ENCODE results near the gene ZNF71.

ZNF71 gene

GRCh38 chr19:56642711-56643459 is 47.8 kb downstream of the ZNF71 start, which contains the start of gene SMIM17:
SMIM17 (plus strand) TSS chr19:56643159; CDS start chr19:56645668, 2,509 bp downstream.
- H3K4me3 ChIP-seq (ENCODE audit: low read depth, low read length) = no peak within 1 kb of the TSS
- TF ChIP-seq CTCF (conservative IDR thresholded peaks at IDR 0.05; ENCODE audit: low read depth, low read length) = no peak
- DNase-seq (ENCODE audit: low read depth) = no peak

DNA sequence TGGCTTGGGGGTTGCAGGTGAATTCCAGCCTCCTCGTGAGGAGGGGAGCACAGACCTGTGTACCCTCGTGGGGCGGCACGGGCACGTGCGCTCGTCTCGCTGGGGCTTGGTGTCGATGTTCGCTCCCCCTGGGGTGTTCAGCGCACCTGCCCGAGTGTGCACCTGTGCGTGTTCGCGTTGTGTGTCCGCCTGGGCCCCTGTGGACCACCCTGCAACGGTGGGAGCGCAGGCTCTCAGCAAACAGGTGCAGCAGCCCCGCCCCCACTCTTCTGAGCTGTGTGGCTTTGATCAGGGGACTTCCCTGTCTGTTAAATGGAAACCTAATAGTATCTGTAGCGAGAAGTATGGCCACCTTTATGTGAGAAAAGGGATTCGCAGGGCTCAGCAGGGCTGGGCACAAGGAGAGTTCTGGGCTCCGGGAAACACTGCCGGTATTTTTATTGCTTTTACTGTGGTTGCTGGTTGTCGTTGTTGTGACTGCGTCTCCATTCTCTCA is 48.4 kb downstream of the ZNF71 start:
- no peak overlapping the region for H3K4me3 ChIP-seq (ENCODE audit: low read depth, low read length)
- TF ChIP-seq CTCF (conservative IDR thresholded peaks at IDR 0.05; ENCODE audit: low read depth, low read length) = no peak
- no peak for DNase-seq (ENCODE audit: low read depth)

DNA sequence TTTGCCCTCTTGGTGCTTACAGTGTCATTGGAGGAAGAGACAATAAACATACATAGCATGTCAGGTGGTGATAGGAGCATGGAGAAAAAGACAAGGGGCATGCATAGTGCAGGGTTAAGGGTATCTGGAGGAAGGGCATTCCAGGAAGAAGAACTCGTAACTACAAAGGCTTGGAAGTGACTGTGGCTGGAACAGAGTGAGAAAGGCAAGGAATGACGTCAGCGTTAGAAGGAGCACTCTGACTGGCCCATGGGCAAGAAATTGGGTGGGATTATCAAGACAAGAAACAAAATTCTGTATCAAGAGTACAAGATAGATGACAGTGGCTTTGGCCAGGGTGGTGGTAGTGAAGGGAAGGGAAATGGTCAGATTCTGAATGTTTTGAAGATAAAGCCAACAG is 59.0 kb downstream of the ZNF71 start:
- no peak for DNase-seq (ENCODE audit: low read depth)
- TF ChIP-seq CTCF (conservative IDR thresholded peaks at IDR 0.05; ENCODE audit: low read depth, low read length) = no peak
- H3K4me3 ChIP-seq (ENCODE audit: low read depth, low read length) = no peak overlapping the region

- no peak for TF ChIP-seq CTCF (conservative IDR thresholded peaks at IDR 0.05; ENCODE audit: low read depth, low read length)
- no peak overlapping the region for H3K4me3 ChIP-seq (ENCODE audit: low read depth, low read length)
- no peak for DNase-seq (ENCODE audit: low read depth)
Observed at GRCh38 chr19:56660381-56661107, 65.4 kb downstream of the ZNF71 start.

DNA sequence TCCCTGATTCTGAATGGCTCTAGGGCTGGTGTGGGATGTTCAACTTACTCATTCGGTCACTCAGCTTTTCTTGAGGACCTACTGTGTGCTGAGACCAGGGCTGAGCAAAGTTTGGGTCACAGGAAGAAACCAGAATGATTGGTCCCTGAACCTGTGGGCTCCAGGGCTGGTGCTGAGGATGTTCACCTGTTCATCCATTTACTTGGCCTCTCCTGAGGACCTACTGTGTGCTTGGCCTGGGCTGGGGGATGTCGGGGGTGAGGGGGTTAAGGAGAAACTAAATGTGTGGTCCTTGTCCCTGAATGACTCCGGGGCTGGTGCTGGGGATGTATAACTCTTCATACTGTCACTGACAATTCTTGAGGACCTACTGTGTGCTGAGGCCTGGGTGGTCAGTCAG is 66.1 kb downstream of the ZNF71 start:
- H3K4me3 ChIP-seq (ENCODE audit: low read depth, low read length) = no peak overlapping the region
- no peak for DNase-seq (ENCODE audit: low read depth)
- TF ChIP-seq CTCF (conservative IDR thresholded peaks at IDR 0.05; ENCODE audit: low read depth, low read length) = no peak

GRCh38 chr19:56663931-56664500 is 68.9 kb downstream of the ZNF71 start:
- DNase-seq (ENCODE audit: low read depth) = no peak
- H3K4me3 ChIP-seq (ENCODE audit: low read depth, low read length) = no peak overlapping the region
- TF ChIP-seq CTCF (conservative IDR thresholded peaks at IDR 0.05; ENCODE audit: low read depth, low read length) = no peak
